GM21723 (cell line): ENCODE measurements around the gene C3orf62.
A peak's percentile ranks its signal among the peaks of the same experiment; 100 is the strongest.

ENCODE experiments used
- ATAC-seq: cut with Tn5 transposase; IDR thresholded peaks from one replicate; pipeline ENCODE4 v1.9.1; 2021; ENCODE audit warnings: mild to moderate bottlenecking, moderate library complexity; ENCODE audit not compliant: unreplicated experiment

C3orf62 gene

GRCh38 chr3:49276475-49277382, at the start of gene C3orf62:
C3orf62 (minus strand) TSS chr3:49277232; CDS start chr3:49276872, 360 bp downstream.
- ATAC-seq: peak; percentile 71

GRCh38 chr3:49324768-49325167, 47.7 kb upstream of the C3orf62 start:
- no peak for ATAC-seq

GRCh38 chr3:49316696-49317457, 39.8 kb upstream of the C3orf62 start:
- no peak for ATAC-seq

GRCh38 chr3:49313896-49314688, 37.1 kb upstream of the C3orf62 start:
- no peak for ATAC-seq

GRCh38 chr3:49311283-49311682, 34.3 kb upstream of the C3orf62 start:
- ATAC-seq: no peak

GRCh38 chr3:49310677-49311076, 33.6 kb upstream of the C3orf62 start:
- no peak for ATAC-seq

GRCh38 chr3:49305608-49306007, 28.6 kb upstream of the C3orf62 start:
- ATAC-seq: no peak

- no peak for ATAC-seq
Measured at GRCh38 chr3:49302613-49303012, 25.6 kb upstream of the C3orf62 start.

- no peak for ATAC-seq
Measured at GRCh38 chr3:49300595-49300994, 23.6 kb upstream of the C3orf62 start.

GRCh38 chr3:49298511-49298910, 21.5 kb upstream of the C3orf62 start:
- no peak for ATAC-seq

- no peak for ATAC-seq
Measured at GRCh38 chr3:49296781-49297411, 19.9 kb upstream of the C3orf62 start.

- ATAC-seq: no peak
Measured at GRCh38 chr3:49295489-49296058, 18.5 kb upstream of the C3orf62 start.

GRCh38 chr3:49294343-49294742, 17.3 kb upstream of the C3orf62 start:
- no peak for ATAC-seq

- ATAC-seq: no peak
Measured at GRCh38 chr3:49283997-49284396, 7.0 kb upstream of the C3orf62 start.

- ATAC-seq: no peak
Measured at GRCh38 chr3:49279376-49279775, 2.3 kb upstream of the C3orf62 start.

GRCh38 chr3:49278548-49278947, 1.5 kb upstream of the C3orf62 start:
- ATAC-seq: no peak

GRCh38 chr3:49277383-49277775, 347 bp upstream of the C3orf62 start:
- ATAC-seq: no peak

GRCh38 chr3:49273825-49274532, 3.1 kb downstream of the C3orf62 start:
- no peak for ATAC-seq

GRCh38 chr3:49271047-49271446, 6.0 kb downstream of the C3orf62 start:
- ATAC-seq: no peak

- no peak for ATAC-seq
Measured at GRCh38 chr3:49270156-49270500, 6.9 kb downstream of the C3orf62 start.
